B cell (primary cell): Measurements from ENCODE around the gene ZNF652.

Experiments used
- EZH2 ChIP-seq: IDR thresholded peaks from 2 replicates; pipeline ENCODE4 v1.6.1; 2012; ENCODE audit warnings: borderline replicate concordance, low read depth, mild to moderate bottlenecking, moderate library complexity, low read length; ENCODE audit not compliant: insufficient read depth, poor library complexity, severe bottlenecking
- TF ChIP-seq, protein P1 (sequence below): fragments of 200-600 bp; IDR thresholded peaks from one replicate; pipeline ENCODE4 v1.8.0; 2022; ENCODE audit warnings: antibody characterized with exemption, mild to moderate bottlenecking

DNA sequence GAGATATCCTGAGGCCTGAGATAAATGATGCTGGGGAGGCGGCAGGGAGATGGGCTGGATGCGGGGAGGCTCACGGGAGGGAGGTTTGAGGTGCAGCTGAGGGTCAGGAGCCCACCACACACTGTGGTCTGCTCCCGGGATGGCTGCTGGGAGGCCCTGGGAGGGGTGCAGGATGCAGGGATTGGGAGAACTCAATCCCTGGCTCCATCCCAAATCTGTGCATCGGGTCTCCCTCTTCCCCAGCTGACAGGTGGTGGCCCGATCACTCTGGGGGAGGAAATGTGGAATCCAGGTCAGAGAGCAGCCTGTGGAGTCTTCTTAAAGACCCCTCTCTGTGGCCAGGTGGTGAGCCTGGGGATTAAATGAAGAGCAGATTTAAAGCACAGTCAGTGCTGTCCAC lies 40.7 kb upstream of the ZNF652 start:
- TF ChIP-seq, protein P1, sequence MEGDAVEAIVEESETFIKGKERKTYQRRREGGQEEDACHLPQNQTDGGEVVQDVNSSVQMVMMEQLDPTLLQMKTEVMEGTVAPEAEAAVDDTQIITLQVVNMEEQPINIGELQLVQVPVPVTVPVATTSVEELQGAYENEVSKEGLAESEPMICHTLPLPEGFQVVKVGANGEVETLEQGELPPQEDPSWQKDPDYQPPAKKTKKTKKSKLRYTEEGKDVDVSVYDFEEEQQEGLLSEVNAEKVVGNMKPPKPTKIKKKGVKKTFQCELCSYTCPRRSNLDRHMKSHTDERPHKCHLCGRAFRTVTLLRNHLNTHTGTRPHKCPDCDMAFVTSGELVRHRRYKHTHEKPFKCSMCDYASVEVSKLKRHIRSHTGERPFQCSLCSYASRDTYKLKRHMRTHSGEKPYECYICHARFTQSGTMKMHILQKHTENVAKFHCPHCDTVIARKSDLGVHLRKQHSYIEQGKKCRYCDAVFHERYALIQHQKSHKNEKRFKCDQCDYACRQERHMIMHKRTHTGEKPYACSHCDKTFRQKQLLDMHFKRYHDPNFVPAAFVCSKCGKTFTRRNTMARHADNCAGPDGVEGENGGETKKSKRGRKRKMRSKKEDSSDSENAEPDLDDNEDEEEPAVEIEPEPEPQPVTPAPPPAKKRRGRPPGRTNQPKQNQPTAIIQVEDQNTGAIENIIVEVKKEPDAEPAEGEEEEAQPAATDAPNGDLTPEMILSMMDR, result no peak
- TF ChIP-seq EZH2, result no peak
